Measurements from ENCODE around the gene PSMD2. TPM values are rescaled to one million over a fixed set of nuclear protein-coding genes. Genes with fewer than 3 reads are reported as not detected.
A peak's percentile ranks its signal among the peaks of the same experiment; 100 is the strongest.

PSMD2 gene
- total RNA-seq, 1 experiment from 2014 or later, result 536 TPM

DNA sequence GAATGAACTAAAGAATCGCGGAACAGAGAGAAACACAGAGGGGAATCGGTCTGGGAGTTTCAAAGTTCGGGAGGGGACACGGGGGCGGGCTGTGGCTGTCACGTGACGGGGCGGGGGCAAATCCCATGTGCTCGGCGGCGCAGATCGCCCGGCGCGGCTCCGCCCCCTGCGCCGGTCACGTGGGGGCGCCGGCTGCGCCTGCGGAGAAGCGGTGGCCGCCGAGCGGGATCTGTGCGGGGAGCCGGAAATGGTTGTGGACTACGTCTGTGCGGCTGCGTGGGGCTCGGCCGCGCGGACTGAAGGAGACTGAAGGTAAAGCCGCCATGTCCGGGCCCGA is 15.3 kb downstream of the PSMD2 start, which contains the start of gene EIF4G1:
Gene EIF4G1, plus strand, starts transcription at position 244 of the 337 bp plus-strand sequence. CDS start 1,191 bp downstream, outside the sequence.
- DNase-seq (ENCODE audit: low read depth, low spot score) (no peak), ATAC-seq (peak; percentile 89)
- intact Hi-C loops (cut with micrococcal nuclease; ENCODE audit: unreplicated experiment), result no loop called here
- Histone ChIP-seq H3K27ac (ENCODE audit: low read length) (peak within 1 kb of the TSS; percentile 94), H3K9me3 (ENCODE audit: control insufficient read depth, insufficient read depth, low read depth, low read length) (no peaks in the 10 kb centered on the region), H3K27me3 (ENCODE audit: control insufficient read depth, insufficient read depth, low read length) (no peaks in the 10 kb centered on the region), H3K4me3 (ENCODE audit: low read depth in 2 of 2, low read length in 2 of 2) (peak within 1 kb of the TSS; percentile 91 to 96), H3K36me3 (ENCODE audit: control insufficient read depth, insufficient read depth, low read length) (peaks cover 9% of the 10 kb centered on the region), H3K4me1 (ENCODE audit: control insufficient read depth, insufficient read depth, low read length) (peaks cover 30% of the 10 kb centered on the region)
- TF ChIP-seq POLR2AphosphoS5 (IDR thresholded peaks at IDR 0.05; ENCODE audit: low read depth, low read length) (peak; percentile 96), REST (IDR thresholded peaks at IDR 0.05; ENCODE audit: insufficient read depth in 1 of 2, low read depth in 2 of 2, low read length in 1 of 2) (no peak)
- POLR2A ChIA-PET, result no interaction called here
- CTCF ChIA-PET, result no interaction called here
- in situ Hi-C loops (cut with HindIII; ENCODE audit: low pct_unique_long_range_greater_than_20kb, low sequenced_read_pairs), result no loop called here
- no TSS peak for BruUV-seq (replicated peaks)

DNA sequence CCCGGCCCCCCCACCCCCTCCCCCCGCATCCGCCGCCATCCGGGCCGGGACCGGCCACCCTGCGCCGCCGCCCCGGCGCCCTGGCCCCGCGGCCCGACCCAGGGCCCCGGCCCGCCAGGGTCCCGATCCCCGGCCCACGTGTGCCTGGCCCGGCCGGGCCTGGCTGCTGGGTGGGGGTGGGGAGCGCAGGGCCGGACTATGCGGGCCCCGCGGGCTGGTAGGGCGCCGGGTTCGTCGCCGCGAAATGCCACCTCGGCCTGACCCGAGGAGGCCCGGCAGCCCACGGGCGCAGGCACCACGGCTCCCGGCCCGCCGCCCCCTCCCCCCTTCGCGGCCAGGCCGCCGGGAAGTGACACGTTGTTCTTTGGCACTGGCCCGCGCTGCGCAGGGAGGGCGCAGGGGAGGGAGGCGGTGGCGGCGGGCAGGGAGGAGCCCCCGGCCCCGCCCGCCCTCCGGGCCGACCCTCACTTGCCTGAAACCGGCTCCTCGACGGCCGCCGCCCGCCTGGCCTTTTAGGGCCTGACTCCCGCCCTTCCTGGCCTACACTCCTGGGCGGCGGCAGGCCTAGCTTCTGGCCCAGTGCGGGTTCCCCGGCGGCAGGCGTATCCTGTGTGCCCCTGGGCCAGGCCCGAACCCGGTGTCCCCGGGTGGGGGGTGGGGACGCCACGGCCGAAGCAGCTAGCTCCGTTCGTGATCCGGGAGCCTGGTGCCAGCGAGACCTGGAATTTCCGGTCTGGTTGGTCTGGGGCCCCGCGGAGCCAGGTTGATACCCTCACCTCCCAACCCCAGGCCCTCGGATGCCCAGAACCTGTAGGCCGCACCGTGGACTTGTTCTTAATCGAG is 15.9 kb downstream of the PSMD2 start:
- BruUV-seq (replicated peaks), result no TSS peak
- no peak for TF ChIP-seq TCF7L2 (IDR thresholded peaks at IDR 0.05; ENCODE audit: low read depth, low read length)
- TF ChIP-seq, protein P1, sequence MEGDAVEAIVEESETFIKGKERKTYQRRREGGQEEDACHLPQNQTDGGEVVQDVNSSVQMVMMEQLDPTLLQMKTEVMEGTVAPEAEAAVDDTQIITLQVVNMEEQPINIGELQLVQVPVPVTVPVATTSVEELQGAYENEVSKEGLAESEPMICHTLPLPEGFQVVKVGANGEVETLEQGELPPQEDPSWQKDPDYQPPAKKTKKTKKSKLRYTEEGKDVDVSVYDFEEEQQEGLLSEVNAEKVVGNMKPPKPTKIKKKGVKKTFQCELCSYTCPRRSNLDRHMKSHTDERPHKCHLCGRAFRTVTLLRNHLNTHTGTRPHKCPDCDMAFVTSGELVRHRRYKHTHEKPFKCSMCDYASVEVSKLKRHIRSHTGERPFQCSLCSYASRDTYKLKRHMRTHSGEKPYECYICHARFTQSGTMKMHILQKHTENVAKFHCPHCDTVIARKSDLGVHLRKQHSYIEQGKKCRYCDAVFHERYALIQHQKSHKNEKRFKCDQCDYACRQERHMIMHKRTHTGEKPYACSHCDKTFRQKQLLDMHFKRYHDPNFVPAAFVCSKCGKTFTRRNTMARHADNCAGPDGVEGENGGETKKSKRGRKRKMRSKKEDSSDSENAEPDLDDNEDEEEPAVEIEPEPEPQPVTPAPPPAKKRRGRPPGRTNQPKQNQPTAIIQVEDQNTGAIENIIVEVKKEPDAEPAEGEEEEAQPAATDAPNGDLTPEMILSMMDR (IDR thresholded peaks at IDR 0.05), result no peak
- no peak; the same call in 1 of the 2 replicates for TF ChIP-seq SIN3A (IDR thresholded peaks at IDR 0.05; ENCODE audit: borderline replicate concordance, insufficient read depth, low read depth, low read length)
- TF ChIP-seq POLR2AphosphoS5 (IDR thresholded peaks at IDR 0.05; ENCODE audit: low read depth, low read length), result no peak; the same call in 1 of the 2 replicates
- TF ChIP-seq REST (IDR thresholded peaks at IDR 0.05; ENCODE audit: insufficient read depth in 1 of 2, low read depth in 2 of 2, low read length in 1 of 2), result no peak

More for the DNA sequence above, 15.9 kb downstream of the PSMD2 start:
- POLR2A ChIA-PET, result no interaction called here
- DNase-seq (ENCODE audit: low read depth, low spot score), result no peak
- intact Hi-C loops (cut with micrococcal nuclease; ENCODE audit: unreplicated experiment) (no loop called here), in situ Hi-C loops (cut with HindIII; ENCODE audit: low pct_unique_long_range_greater_than_20kb, low sequenced_read_pairs) (no loop called here)
- H3K4me3 ChIP-seq (ENCODE audit: low read depth in 2 of 2, low read length in 2 of 2), result peak overlapping the region; percentile 91 to 96
- peaks cover 35% of the 10 kb centered on the region for H3K4me1 ChIP-seq (ENCODE audit: control insufficient read depth, insufficient read depth, low read length)
- CTCF ChIA-PET, result no interaction called here
- peaks cover 9% of the 10 kb centered on the region for H3K36me3 ChIP-seq (ENCODE audit: control insufficient read depth, insufficient read depth, low read length)
- peak; percentile 67 for ATAC-seq
- H3K27me3 ChIP-seq (ENCODE audit: control insufficient read depth, insufficient read depth, low read length), result no peaks in the 10 kb centered on the region
- H3K9me3 ChIP-seq (ENCODE audit: control insufficient read depth, insufficient read depth, low read depth, low read length), result no peaks in the 10 kb centered on the region
- H3K27ac ChIP-seq (ENCODE audit: low read length), result peak overlapping the region; percentile 94

All from Panc1 (cell line).